ENCODE measurements around the gene ETV6.

Gene ETV6

DNA sequence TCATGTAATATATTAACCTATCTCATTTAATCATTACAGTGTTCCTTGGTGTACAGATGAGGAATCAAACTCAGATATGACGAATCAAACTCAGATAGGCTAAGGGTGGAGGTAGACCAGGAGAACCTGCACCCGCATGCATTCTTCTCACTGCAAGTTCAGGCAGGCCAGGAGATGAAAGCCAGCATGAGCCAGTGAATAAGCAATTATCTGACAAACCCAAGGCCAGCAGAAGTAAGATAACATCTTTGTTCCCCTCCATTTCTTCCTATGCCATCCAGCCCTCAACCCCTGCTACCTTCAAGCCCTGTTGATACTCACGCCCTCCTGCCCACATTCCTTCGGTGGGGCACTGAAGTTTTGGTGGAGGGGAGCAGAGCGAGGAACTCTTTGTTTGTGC is 152.2 kb downstream of the ETV6 start:
- ATAC-seq: no peak
- H3K27ac Mint-ChIP-seq: no peak overlapping the region
- H3K4me3 Mint-ChIP-seq: no peak overlapping the region
- no peak for DNase-seq
- no peaks in the 10 kb centered on the region for H3K9me3 Mint-ChIP-seq
- peaks cover 55% of the 10 kb centered on the region for H3K4me1 Mint-ChIP-seq
- H3K27me3 Mint-ChIP-seq: no peaks in the 10 kb centered on the region

DNA sequence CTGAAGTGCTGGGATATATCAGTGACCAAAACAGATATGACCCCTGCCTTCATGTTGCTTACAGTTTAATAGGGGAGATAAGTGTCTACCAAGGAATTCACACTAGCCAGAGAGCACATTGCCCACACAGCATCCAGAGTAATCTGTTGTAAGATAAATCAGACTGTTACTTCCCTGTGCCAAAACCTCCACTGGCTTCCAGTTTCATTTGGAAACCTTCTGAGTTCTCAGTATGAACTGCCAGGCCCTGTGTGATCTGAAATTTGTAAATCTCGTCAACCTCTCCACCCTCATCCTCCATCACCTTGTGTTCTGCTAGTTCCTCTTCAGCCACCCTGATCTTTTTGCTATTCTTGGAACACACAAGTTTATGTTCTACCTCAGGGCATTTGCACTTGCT is 154.7 kb downstream of the ETV6 start:
- ATAC-seq (no peak), DNase-seq (no peak)
- H3K9me3 Mint-ChIP-seq: no peaks in the 10 kb centered on the region
- no peaks in the 10 kb centered on the region for H3K27me3 Mint-ChIP-seq
- peaks cover 36% of the 10 kb centered on the region for H3K4me1 Mint-ChIP-seq
- no peak overlapping the region for H3K27ac Mint-ChIP-seq
- no peak overlapping the region for H3K4me3 Mint-ChIP-seq

DNA sequence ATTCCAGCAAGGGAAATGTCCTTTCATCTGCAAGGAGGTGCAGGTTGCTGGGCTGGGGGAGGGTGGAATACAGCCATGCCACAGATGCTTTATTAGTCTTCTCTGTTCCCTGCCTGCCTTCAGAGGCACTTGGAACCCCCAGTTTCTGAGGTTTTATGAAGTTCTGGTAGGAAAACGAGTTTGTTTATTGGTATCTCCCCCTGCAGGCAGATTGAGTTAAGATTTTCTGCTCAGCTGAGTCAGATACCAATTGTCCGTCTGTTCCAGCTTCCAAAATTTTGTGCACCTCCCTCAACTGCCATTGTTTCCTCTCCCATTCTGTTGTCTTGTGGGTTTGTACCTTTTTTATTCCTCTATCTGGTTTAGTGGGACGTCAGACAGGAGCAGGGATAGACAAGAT is 155.6 kb downstream of the ETV6 start:
- H3K9me3 Mint-ChIP-seq: no peaks in the 10 kb centered on the region
- peaks cover 33% of the 10 kb centered on the region for H3K4me1 Mint-ChIP-seq
- no peak for DNase-seq
- no peak for ATAC-seq
- no peak overlapping the region for H3K4me3 Mint-ChIP-seq
- no peaks in the 10 kb centered on the region for H3K27me3 Mint-ChIP-seq
- no peak overlapping the region for H3K27ac Mint-ChIP-seq

GRCh38 chr12:11805680-11806079 is 156.2 kb downstream of the ETV6 start:
- Mint-ChIP-seq H3K4me1 (peaks cover 29% of the 10 kb centered on the region), H3K9me3 (no peaks in the 10 kb centered on the region), H3K27ac (no peak overlapping the region), H3K27me3 (no peaks in the 10 kb centered on the region), H3K4me3 (no peak overlapping the region)
- no peak for ATAC-seq
- no peak for DNase-seq

GRCh38 chr12:11807458-11807857 is 158.0 kb downstream of the ETV6 start:
- ATAC-seq (no peak), DNase-seq (no peak)
- H3K27ac Mint-ChIP-seq: no peak overlapping the region
- H3K27me3 Mint-ChIP-seq: no peaks in the 10 kb centered on the region
- no peak overlapping the region for H3K4me3 Mint-ChIP-seq
- H3K9me3 Mint-ChIP-seq: no peaks in the 10 kb centered on the region
- peaks cover 36% of the 10 kb centered on the region for H3K4me1 Mint-ChIP-seq

GRCh38 chr12:11808931-11809330 is 159.5 kb downstream of the ETV6 start:
- Mint-ChIP-seq H3K27me3 (no peaks in the 10 kb centered on the region), H3K4me1 (peaks cover 49% of the 10 kb centered on the region), H3K9me3 (no peaks in the 10 kb centered on the region), H3K27ac (no peak overlapping the region), H3K4me3 (no peak overlapping the region)
- DNase-seq: no peak
- ATAC-seq: no peak

DNA sequence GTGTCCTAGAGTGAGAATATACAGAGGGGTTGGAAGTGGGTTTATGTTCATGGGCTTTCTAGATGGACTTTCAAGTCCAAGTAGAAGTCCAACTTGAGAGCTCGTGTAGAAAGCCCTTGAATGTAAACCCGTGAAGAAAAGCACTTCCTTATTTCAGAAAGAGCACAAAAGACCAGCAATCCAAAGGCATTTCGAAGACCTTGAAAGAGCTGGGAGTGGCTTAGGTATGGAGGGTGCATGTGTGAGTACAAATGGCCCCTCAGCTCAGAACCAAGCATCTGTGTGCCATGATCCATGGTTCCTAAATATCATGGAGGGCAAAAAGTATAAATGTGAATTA is 160.7 kb downstream of the ETV6 start:
- no peak overlapping the region for H3K27ac Mint-ChIP-seq
- H3K4me3 Mint-ChIP-seq: no peak overlapping the region
- ATAC-seq (no peak), DNase-seq (no peak)
- H3K4me1 Mint-ChIP-seq: peaks cover 45% of the 10 kb centered on the region
- H3K27me3 Mint-ChIP-seq: no peaks in the 10 kb centered on the region
- H3K9me3 Mint-ChIP-seq: no peaks in the 10 kb centered on the region

- Mint-ChIP-seq H3K27ac (no peak overlapping the region), H3K4me3 (no peak overlapping the region), H3K27me3 (no peaks in the 10 kb centered on the region), H3K4me1 (peaks cover 41% of the 10 kb centered on the region), H3K9me3 (no peaks in the 10 kb centered on the region)
- ATAC-seq: no peak
- DNase-seq: no peak
Measured at GRCh38 chr12:11811008-11811407, 161.5 kb downstream of the ETV6 start.

DNA sequence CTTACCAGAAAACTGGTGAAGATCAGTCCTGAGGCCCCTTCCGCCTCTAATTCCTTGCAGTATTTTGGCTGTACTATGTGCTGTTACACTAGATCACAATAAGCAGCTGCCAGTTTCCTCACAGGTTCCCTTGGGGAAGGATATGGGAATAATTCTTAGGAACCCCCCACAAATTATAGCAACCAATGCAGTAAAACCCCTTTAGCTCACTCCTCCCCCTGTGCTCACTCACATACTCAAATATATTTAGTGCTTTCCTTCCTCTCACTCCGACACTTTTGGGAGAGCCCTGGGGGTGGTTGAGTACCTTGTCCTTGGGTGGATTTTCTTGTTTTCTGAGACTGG is 162.7 kb downstream of the ETV6 start:
- ATAC-seq (no peak), DNase-seq (no peak)
- H3K27ac Mint-ChIP-seq: peak overlapping the region in 1 of 2 donors; percentile 6
- peak overlapping the region; percentile 39 to 48 for H3K4me3 Mint-ChIP-seq
- peaks cover 37% of the 10 kb centered on the region for H3K4me1 Mint-ChIP-seq
- H3K9me3 Mint-ChIP-seq: no peaks in the 10 kb centered on the region
- H3K27me3 Mint-ChIP-seq: no peaks in the 10 kb centered on the region

- ATAC-seq (peak; percentile 71), DNase-seq (peak in 1 of 2 donors; percentile 12)
- H3K4me1 Mint-ChIP-seq: peaks cover 39% of the 10 kb centered on the region
- peak overlapping the region; percentile 39 to 48 for H3K4me3 Mint-ChIP-seq
- H3K9me3 Mint-ChIP-seq: no peaks in the 10 kb centered on the region
- H3K27me3 Mint-ChIP-seq: no peaks in the 10 kb centered on the region
- H3K27ac Mint-ChIP-seq: peak overlapping the region in 1 of 2 donors; percentile 6
Measured at GRCh38 chr12:11812586-11813437, 163.3 kb downstream of the ETV6 start.

- H3K4me3 Mint-ChIP-seq: no peak overlapping the region
- H3K4me1 Mint-ChIP-seq: peaks cover 42% of the 10 kb centered on the region
- DNase-seq (no peak), ATAC-seq (no peak)
- no peaks in the 10 kb centered on the region for H3K9me3 Mint-ChIP-seq
- H3K27ac Mint-ChIP-seq: no peak overlapping the region
- no peaks in the 10 kb centered on the region for H3K27me3 Mint-ChIP-seq
Measured at GRCh38 chr12:11813438-11813813, 164.0 kb downstream of the ETV6 start.

GRCh38 chr12:11814374-11814773 is 164.9 kb downstream of the ETV6 start:
- Mint-ChIP-seq H3K4me1 (peaks cover 42% of the 10 kb centered on the region), H3K4me3 (no peak overlapping the region), H3K9me3 (no peaks in the 10 kb centered on the region), H3K27me3 (no peaks in the 10 kb centered on the region), H3K27ac (no peak overlapping the region)
- DNase-seq (no peak), ATAC-seq (peak; percentile 77)

DNA sequence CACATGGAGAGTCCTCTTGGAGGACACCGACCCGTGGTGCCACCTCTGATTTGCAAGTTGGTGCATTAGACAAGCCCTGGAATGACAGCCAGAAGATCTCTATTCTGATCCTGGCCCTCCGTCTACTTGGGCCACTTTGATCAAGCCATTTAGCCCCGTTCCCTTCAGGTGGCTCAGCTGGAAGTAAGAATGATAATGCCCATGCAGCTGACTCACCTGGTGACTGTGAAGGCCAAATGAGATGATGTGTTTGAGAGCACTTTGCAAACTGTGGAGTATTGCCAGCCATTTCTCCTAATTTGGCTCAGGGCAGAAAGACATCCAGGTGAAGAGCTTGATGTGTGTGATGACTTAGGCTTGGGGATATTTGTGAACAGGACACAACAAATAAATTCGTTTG is 165.9 kb downstream of the ETV6 start:
- H3K27me3 Mint-ChIP-seq: no peaks in the 10 kb centered on the region
- no peak overlapping the region for H3K27ac Mint-ChIP-seq
- DNase-seq (no peak), ATAC-seq (no peak)
- no peaks in the 10 kb centered on the region for H3K9me3 Mint-ChIP-seq
- H3K4me3 Mint-ChIP-seq: no peak overlapping the region
- peaks cover 42% of the 10 kb centered on the region for H3K4me1 Mint-ChIP-seq

- no peak for ATAC-seq
- no peak overlapping the region for H3K4me3 Mint-ChIP-seq
- DNase-seq: no peak
- no peaks in the 10 kb centered on the region for H3K27me3 Mint-ChIP-seq
- no peak overlapping the region for H3K27ac Mint-ChIP-seq
- no peaks in the 10 kb centered on the region for H3K9me3 Mint-ChIP-seq
- H3K4me1 Mint-ChIP-seq: peaks cover 32% of the 10 kb centered on the region
Measured at GRCh38 chr12:11819643-11820042, 170.2 kb downstream of the ETV6 start.

DNA sequence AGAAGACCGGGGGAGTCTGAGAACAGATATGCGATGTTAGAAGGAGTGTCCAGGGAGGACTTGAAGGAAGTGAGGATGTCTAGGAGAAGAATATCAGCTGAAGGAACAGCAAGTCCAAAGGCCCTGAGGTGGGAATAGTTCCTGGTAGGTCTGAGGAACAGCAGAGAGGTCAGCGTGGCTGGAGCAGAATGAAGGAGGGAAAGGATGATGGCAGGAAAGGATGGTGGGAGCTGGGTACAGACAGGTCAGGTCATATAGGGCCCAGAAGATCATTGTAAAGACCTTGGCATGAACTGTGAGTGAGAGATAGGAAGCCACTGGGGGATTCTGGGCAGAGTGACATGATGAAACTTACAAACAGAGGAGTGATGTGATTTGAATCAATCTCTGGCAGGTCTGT is 171.0 kb downstream of the ETV6 start:
- DNase-seq (no peak), ATAC-seq (no peak)
- peaks cover 40% of the 10 kb centered on the region for H3K4me1 Mint-ChIP-seq
- no peaks in the 10 kb centered on the region for H3K9me3 Mint-ChIP-seq
- no peak overlapping the region for H3K4me3 Mint-ChIP-seq
- H3K27me3 Mint-ChIP-seq: no peaks in the 10 kb centered on the region
- H3K27ac Mint-ChIP-seq: no peak overlapping the region

GRCh38 chr12:11821386-11822080 is 172.1 kb downstream of the ETV6 start:
- peak; percentile 31 for ATAC-seq
- Mint-ChIP-seq H3K4me1 (peaks cover 48% of the 10 kb centered on the region), H3K9me3 (no peaks in the 10 kb centered on the region), H3K27ac (peak overlapping the region; percentile 72 to 91), H3K27me3 (no peaks in the 10 kb centered on the region), H3K4me3 (peak overlapping the region; percentile 57 to 64)
- no peak for DNase-seq

All from stimulated activated naive CD8-positive, alpha-beta T cell treated with anti-CD3 and anti-CD28 coated beads, Interleukin-15, amount 100 ng/mL, for 72 hours (primary cell).